ENCODE results near the gene ARHGAP24. TPM values are rescaled to one million over a fixed set of nuclear protein-coding genes. Genes with fewer than 3 reads are reported as not detected.

ARHGAP24 gene
- total RNA-seq, 2 experiments from 2014 or later, result not detected

- no peak overlapping the region for H3K27ac Mint-ChIP-seq
- no peaks in the 10 kb centered on the region for H3K4me1 Mint-ChIP-seq
- no peaks in the 10 kb centered on the region for H3K36me3 Mint-ChIP-seq (ENCODE audit: low read depth)
- intact Hi-C loops (cut with DNase I, micrococcal nuclease), result no loop called here
- DNase-seq, result no peak
- no peak for ATAC-seq
- CTCF ChIA-PET, result no interaction called here
- no peaks in the 10 kb centered on the region for H3K27me3 Mint-ChIP-seq
- H3K9me3 Mint-ChIP-seq (ENCODE audit: low read depth), result no peaks in the 10 kb centered on the region
- POLR2A ChIA-PET, result no interaction called here
- no peak overlapping the region for H3K4me3 Mint-ChIP-seq
These were observed 94.9 kb downstream of the ARHGAP24 start for GRCh38 chr4:85569730-85570299.

GRCh38 chr4:85570388-85570787, 95.4 kb downstream of the ARHGAP24 start:
- CTCF ChIA-PET, result no interaction called here
- H3K9me3 Mint-ChIP-seq (ENCODE audit: low read depth), result no peaks in the 10 kb centered on the region

GRCh38 chr4:85571008-85571407, 96.1 kb downstream of the ARHGAP24 start:
- Mint-ChIP-seq H3K36me3 (ENCODE audit: low read depth) (no peaks in the 10 kb centered on the region), H3K4me1 (no peaks in the 10 kb centered on the region), H3K9me3 (ENCODE audit: low read depth) (no peaks in the 10 kb centered on the region), H3K27ac (no peak overlapping the region), H3K27me3 (no peaks in the 10 kb centered on the region), H3K4me3 (no peak overlapping the region)
- DNase-seq (no peak), ATAC-seq (no peak)
- ChIA-PET CTCF (no interaction called here), POLR2A (no interaction called here)
- intact Hi-C loops (cut with DNase I, micrococcal nuclease), result no loop called here

More at GRCh38 chr4:85570388-85570787, 95.4 kb downstream of the ARHGAP24 start:
- Mint-ChIP-seq H3K4me1 (no peaks in the 10 kb centered on the region), H3K27me3 (no peaks in the 10 kb centered on the region), H3K27ac (no peak overlapping the region), H3K36me3 (ENCODE audit: low read depth) (no peaks in the 10 kb centered on the region), H3K4me3 (no peak overlapping the region)
- intact Hi-C loops (cut with DNase I, micrococcal nuclease), result no loop called here
- no peak for ATAC-seq
- DNase-seq, result no peak
- POLR2A ChIA-PET, result no interaction called here

- H3K4me1 Mint-ChIP-seq, result no peaks in the 10 kb centered on the region
- no peaks in the 10 kb centered on the region for H3K27me3 Mint-ChIP-seq
- H3K36me3 Mint-ChIP-seq (ENCODE audit: low read depth), result no peaks in the 10 kb centered on the region
- H3K9me3 Mint-ChIP-seq (ENCODE audit: low read depth), result no peaks in the 10 kb centered on the region
- intact Hi-C loops (cut with DNase I, micrococcal nuclease), result no loop called here
- DNase-seq (no peak), ATAC-seq (no peak)
- no peak overlapping the region for H3K4me3 Mint-ChIP-seq
- ChIA-PET CTCF (no interaction called here), POLR2A (no interaction called here)
- no peak overlapping the region for H3K27ac Mint-ChIP-seq
These were observed 98.3 kb downstream of the ARHGAP24 start for GRCh38 chr4:85573270-85573669.

GRCh38 chr4:85577307-85577706, 102.4 kb downstream of the ARHGAP24 start:
- no peak for ATAC-seq

GRCh38 chr4:85579942-85580341, 105.0 kb downstream of the ARHGAP24 start:
- ChIA-PET CTCF (no interaction called here), POLR2A (no interaction called here)
- no peaks in the 10 kb centered on the region for H3K9me3 Mint-ChIP-seq (ENCODE audit: low read depth)
- no peak overlapping the region for H3K27ac Mint-ChIP-seq
- no peaks in the 10 kb centered on the region for H3K27me3 Mint-ChIP-seq
- DNase-seq, result no peak
- intact Hi-C loops (cut with DNase I, micrococcal nuclease), result no loop called here
- no peak overlapping the region for H3K4me3 Mint-ChIP-seq
- no peak for ATAC-seq
- no peaks in the 10 kb centered on the region for H3K4me1 Mint-ChIP-seq
- no peaks in the 10 kb centered on the region for H3K36me3 Mint-ChIP-seq (ENCODE audit: low read depth)

More at GRCh38 chr4:85577307-85577706, 102.4 kb downstream of the ARHGAP24 start:
- H3K27me3 Mint-ChIP-seq, result no peaks in the 10 kb centered on the region
- H3K9me3 Mint-ChIP-seq (ENCODE audit: low read depth), result no peaks in the 10 kb centered on the region
- POLR2A ChIA-PET, result no interaction called here
- H3K4me1 Mint-ChIP-seq, result no peaks in the 10 kb centered on the region
- H3K36me3 Mint-ChIP-seq (ENCODE audit: low read depth), result no peaks in the 10 kb centered on the region
- no peak for DNase-seq
- no peak overlapping the region for H3K4me3 Mint-ChIP-seq
- no peak overlapping the region for H3K27ac Mint-ChIP-seq
- CTCF ChIA-PET, result no interaction called here
- intact Hi-C loops (cut with DNase I, micrococcal nuclease), result no loop called here

- H3K4me3 Mint-ChIP-seq, result no peak overlapping the region
- POLR2A ChIA-PET, result no interaction called here
- no peak overlapping the region for H3K27ac Mint-ChIP-seq
- H3K36me3 Mint-ChIP-seq (ENCODE audit: low read depth), result no peaks in the 10 kb centered on the region
- ATAC-seq, result no peak
- H3K9me3 Mint-ChIP-seq (ENCODE audit: low read depth), result no peaks in the 10 kb centered on the region
- CTCF ChIA-PET, result no interaction called here
- intact Hi-C loops (cut with DNase I, micrococcal nuclease), result no loop called here
- no peaks in the 10 kb centered on the region for H3K27me3 Mint-ChIP-seq
- no peak for DNase-seq
- H3K4me1 Mint-ChIP-seq, result no peaks in the 10 kb centered on the region
These were observed 105.5 kb downstream of the ARHGAP24 start for GRCh38 chr4:85580489-85580888.

GRCh38 chr4:85587952-85588351, 113.0 kb downstream of the ARHGAP24 start:
- DNase-seq (no peak), ATAC-seq (no peak)
- Mint-ChIP-seq H3K27ac (no peak overlapping the region), H3K27me3 (no peaks in the 10 kb centered on the region), H3K36me3 (ENCODE audit: low read depth) (no peaks in the 10 kb centered on the region), H3K9me3 (ENCODE audit: low read depth) (no peaks in the 10 kb centered on the region), H3K4me1 (no peaks in the 10 kb centered on the region), H3K4me3 (no peak overlapping the region)
- ChIA-PET CTCF (no interaction called here), POLR2A (no interaction called here)
- intact Hi-C loops (cut with DNase I, micrococcal nuclease), result no loop called here

- H3K36me3 Mint-ChIP-seq (ENCODE audit: low read depth), result no peaks in the 10 kb centered on the region
- CTCF ChIA-PET, result no interaction called here
- POLR2A ChIA-PET, result no interaction called here
- intact Hi-C loops (cut with DNase I, micrococcal nuclease), result no loop called here
- no peak overlapping the region for H3K27ac Mint-ChIP-seq
- DNase-seq (no peak), ATAC-seq (no peak)
- no peaks in the 10 kb centered on the region for H3K4me1 Mint-ChIP-seq
- H3K27me3 Mint-ChIP-seq, result peaks cover 2% of the 10 kb centered on the region
- H3K9me3 Mint-ChIP-seq (ENCODE audit: low read depth), result no peaks in the 10 kb centered on the region
- no peak overlapping the region for H3K4me3 Mint-ChIP-seq
These were observed 116.6 kb downstream of the ARHGAP24 start for GRCh38 chr4:85591406-85592098.

GRCh38 chr4:85595098-85595775, 120.3 kb downstream of the ARHGAP24 start:
- ATAC-seq (no peak), DNase-seq (no peak)
- no peaks in the 10 kb centered on the region for H3K9me3 Mint-ChIP-seq (ENCODE audit: low read depth)
- peaks cover 2% of the 10 kb centered on the region for H3K27me3 Mint-ChIP-seq
- CTCF ChIA-PET, result no interaction called here
- intact Hi-C loops (cut with DNase I, micrococcal nuclease), result no loop called here
- POLR2A ChIA-PET, result no interaction called here
- H3K4me3 Mint-ChIP-seq, result no peak overlapping the region
- H3K4me1 Mint-ChIP-seq, result no peaks in the 10 kb centered on the region
- no peak overlapping the region for H3K27ac Mint-ChIP-seq
- H3K36me3 Mint-ChIP-seq (ENCODE audit: low read depth), result no peaks in the 10 kb centered on the region

GRCh38 chr4:85595796-85596559, 121.0 kb downstream of the ARHGAP24 start:
- ChIA-PET CTCF (no interaction called here), POLR2A (no interaction called here)
- H3K9me3 Mint-ChIP-seq (ENCODE audit: low read depth), result no peaks in the 10 kb centered on the region
- no peak overlapping the region for H3K27ac Mint-ChIP-seq
- intact Hi-C loops (cut with DNase I, micrococcal nuclease), result no loop called here
- ATAC-seq (no peak), DNase-seq (no peak)
- no peak overlapping the region for H3K4me3 Mint-ChIP-seq
- H3K4me1 Mint-ChIP-seq, result no peaks in the 10 kb centered on the region
- H3K27me3 Mint-ChIP-seq, result peaks cover 2% of the 10 kb centered on the region
- no peaks in the 10 kb centered on the region for H3K36me3 Mint-ChIP-seq (ENCODE audit: low read depth)

GRCh38 chr4:85598936-85599335, 124.0 kb downstream of the ARHGAP24 start:
- H3K9me3 Mint-ChIP-seq (ENCODE audit: low read depth), result no peaks in the 10 kb centered on the region
- no peak overlapping the region for H3K27ac Mint-ChIP-seq
- no peak overlapping the region for H3K4me3 Mint-ChIP-seq
- H3K27me3 Mint-ChIP-seq, result no peaks in the 10 kb centered on the region
- H3K4me1 Mint-ChIP-seq, result no peaks in the 10 kb centered on the region
- H3K36me3 Mint-ChIP-seq (ENCODE audit: low read depth), result no peaks in the 10 kb centered on the region
- CTCF ChIA-PET, result no interaction called here
- ATAC-seq, result no peak
- intact Hi-C loops (cut with DNase I, micrococcal nuclease), result no loop called here
- DNase-seq, result no peak
- POLR2A ChIA-PET, result no interaction called here

Measured in activated CD4-positive, alpha-beta T cell treated with anti-CD3 and anti-CD28 coated beads for 36 hours (primary cell).